GM12801 (cell line): ENCODE data around the gene PLPP3.

ENCODE experiments used
- TF ChIP-seq, protein P1 (sequence below): IDR thresholded peaks from one replicate; pipeline ENCODE4 v1.5.1; 2011; ENCODE audit warnings: control low read depth; ENCODE audit not compliant: insufficient read length; ENCODE audit errors: extremely low read depth

Gene PLPP3

DNA sequence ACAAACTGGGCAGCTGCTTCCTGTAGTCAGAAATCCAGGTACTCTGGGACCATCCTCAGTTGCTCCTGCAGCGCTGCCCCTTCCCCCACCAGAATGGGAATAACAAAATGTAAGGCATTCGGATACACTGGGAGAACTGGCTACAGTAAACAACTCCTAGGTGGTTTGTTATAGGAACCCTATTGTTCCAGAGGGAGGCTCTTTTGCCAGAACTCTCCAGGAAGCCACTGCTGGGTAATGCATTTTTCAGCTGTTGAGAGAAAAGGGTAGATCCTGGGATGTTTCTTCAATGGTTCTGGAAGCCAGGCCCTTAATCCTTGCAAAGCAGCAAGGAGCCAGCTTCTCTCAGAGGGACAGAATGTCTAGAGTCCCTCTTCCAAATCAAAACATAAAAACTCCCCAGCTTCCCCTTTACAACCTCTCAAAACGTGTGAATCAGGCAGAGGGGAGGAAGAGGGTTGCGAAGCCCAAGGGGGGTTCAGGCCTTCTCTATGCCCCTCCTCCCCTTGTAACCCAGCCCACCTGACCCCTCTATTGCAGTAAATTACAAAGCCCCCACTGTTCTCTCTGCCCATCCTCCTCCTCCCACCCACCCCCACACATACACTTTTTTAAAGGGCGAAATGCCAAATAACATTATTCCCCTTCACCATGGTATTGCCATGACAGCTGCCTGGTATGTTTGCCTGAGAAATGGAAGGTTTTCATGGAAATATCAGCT is 29.1 kb downstream of the PLPP3 start:
- TF ChIP-seq, protein P1, sequence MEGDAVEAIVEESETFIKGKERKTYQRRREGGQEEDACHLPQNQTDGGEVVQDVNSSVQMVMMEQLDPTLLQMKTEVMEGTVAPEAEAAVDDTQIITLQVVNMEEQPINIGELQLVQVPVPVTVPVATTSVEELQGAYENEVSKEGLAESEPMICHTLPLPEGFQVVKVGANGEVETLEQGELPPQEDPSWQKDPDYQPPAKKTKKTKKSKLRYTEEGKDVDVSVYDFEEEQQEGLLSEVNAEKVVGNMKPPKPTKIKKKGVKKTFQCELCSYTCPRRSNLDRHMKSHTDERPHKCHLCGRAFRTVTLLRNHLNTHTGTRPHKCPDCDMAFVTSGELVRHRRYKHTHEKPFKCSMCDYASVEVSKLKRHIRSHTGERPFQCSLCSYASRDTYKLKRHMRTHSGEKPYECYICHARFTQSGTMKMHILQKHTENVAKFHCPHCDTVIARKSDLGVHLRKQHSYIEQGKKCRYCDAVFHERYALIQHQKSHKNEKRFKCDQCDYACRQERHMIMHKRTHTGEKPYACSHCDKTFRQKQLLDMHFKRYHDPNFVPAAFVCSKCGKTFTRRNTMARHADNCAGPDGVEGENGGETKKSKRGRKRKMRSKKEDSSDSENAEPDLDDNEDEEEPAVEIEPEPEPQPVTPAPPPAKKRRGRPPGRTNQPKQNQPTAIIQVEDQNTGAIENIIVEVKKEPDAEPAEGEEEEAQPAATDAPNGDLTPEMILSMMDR: no peak

DNA sequence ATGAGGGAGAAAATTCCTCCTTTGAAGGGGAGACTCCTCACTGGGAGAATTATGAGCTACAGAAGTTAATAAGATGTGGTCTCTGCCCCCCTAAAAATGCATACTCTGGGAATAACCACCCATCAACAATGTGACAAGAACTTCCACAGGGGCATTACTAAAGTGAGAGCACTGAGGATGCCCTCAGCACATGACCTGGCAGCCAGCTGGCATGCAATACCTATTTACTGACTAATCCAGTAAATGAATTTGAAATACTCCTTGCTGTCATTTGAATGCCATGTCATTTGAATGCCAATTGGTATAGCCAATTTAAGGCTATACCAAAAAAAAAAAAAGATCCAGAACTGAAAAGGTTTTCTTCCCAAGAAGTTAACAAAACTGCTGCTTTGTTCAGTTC is 30.8 kb downstream of the PLPP3 start:
- TF ChIP-seq, protein P1: no peak

DNA sequence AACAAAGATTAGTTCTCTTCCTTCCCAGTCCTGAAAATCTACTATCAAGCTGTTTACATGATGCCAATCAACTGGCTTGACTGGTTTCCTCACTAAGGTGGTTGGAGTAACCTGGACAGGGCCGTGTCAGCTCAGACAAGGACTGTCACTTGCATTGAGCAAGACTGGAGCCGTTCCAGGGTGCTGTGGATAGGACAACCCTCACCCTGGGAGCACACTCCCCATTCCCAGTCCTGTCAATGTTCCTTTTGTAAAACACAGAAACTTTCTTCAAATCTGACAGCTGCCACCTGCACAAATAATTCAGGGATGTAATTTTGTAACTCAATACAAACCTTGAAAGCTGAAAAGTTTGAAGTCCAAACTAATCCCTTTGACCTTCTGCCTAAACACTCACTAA is 31.4 kb downstream of the PLPP3 start:
- TF ChIP-seq, protein P1: no peak

DNA sequence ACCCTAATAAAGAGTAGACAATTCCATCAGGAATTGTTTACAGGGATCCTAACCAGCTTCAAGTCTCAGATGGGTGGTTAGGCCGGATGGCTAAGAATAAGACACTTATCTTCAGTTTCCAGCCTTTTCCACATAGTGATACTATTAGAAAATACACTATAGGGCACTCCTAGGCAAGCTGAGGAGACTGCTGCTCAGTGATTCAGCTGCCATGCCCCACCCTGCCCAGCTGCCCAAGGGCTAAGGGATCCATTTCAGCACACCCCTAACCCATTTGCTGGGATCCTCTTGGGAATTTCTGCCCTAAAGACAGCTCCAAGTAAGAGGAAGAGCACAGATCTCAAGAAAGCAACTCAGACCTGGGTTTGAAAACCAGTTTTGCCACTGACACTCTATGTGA is 31.9 kb downstream of the PLPP3 start:
- TF ChIP-seq, protein P1: no peak

DNA sequence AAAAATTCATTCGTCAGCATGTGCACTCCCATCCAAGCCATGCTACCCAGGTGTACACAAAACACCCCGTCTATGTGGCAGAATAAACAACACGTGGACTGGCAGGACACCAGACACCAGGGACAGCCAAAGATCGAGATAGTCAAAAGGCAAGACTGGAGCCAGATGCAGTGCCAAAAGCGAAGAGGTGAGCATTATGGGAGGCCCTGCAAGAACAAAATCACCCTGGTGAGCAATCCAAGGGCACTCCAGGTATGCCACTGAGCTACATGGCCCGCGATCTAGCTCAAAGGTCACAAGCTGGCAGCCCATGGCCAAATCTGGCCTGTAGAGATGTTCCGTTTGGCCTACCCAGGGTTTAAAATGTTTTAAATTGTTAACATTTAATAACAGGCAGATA is 33.7 kb downstream of the PLPP3 start:
- TF ChIP-seq, protein P1: no peak

DNA sequence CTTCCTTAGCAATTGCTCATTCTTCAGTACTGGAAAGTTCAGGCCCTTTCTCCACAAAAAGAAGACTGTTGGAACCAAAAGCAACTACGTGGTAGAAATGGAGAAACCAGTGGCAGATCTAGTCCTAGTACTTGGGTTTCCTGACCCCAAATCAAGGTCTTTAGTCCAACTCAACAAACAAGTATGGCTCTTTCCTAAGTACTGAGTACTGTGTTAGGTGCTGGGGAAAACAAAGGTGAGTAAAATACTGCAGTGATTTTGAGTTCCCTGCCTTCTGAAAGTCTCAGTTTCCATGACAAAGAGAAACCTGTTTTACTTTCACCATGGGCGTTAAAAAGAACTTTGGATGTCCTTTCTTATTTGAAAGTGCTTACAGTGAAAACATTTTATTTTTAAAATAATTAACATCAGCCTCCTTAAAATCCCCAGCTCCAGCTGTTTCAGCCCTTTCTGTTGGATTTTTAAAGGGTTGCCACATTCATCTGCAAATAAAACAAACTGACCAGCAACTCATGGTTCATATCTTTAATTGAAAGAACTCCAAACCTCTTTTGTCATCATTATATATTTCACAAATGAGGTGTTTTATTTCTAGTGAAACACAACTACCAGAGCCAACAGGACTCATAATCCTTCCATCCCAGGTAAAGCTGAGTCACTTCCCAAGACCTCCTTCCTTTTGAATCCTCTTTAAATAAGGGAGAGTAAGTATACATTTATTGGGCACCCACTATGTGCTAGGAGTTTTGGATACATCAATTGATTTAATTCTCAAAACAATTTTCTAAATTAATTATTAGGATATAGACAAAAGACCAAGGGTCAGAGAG is 35.4 kb downstream of the PLPP3 start:
- TF ChIP-seq, protein P1: no peak

DNA sequence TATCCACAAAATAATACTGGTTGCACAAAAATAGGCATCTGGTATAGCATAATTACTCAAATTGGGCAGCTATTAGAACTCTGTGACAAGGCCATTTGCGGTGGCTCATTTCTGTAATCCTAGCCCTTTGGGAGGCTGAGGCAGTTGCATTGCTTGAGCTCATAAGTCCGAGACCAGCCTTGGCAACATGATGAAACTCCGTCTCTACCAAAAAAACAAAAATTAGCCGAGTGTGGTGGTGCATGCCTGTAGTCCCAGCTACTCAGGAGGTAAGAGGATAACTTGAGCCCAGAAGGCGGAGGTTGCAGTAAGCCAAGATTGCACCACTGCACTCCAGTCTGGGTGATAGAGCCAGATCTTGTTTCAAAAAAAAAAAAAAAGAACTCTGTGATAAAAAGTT is 36.7 kb downstream of the PLPP3 start:
- TF ChIP-seq, protein P1: no peak
